ENCODE results near the gene MRTFA. TPM values are rescaled to one million over a fixed set of nuclear protein-coding genes. Genes with fewer than 3 reads are reported as not detected.

The MRTFA gene
- total RNA-seq, 2 experiments from 2014 or later = 47.7 to 66.9 TPM

DNA sequence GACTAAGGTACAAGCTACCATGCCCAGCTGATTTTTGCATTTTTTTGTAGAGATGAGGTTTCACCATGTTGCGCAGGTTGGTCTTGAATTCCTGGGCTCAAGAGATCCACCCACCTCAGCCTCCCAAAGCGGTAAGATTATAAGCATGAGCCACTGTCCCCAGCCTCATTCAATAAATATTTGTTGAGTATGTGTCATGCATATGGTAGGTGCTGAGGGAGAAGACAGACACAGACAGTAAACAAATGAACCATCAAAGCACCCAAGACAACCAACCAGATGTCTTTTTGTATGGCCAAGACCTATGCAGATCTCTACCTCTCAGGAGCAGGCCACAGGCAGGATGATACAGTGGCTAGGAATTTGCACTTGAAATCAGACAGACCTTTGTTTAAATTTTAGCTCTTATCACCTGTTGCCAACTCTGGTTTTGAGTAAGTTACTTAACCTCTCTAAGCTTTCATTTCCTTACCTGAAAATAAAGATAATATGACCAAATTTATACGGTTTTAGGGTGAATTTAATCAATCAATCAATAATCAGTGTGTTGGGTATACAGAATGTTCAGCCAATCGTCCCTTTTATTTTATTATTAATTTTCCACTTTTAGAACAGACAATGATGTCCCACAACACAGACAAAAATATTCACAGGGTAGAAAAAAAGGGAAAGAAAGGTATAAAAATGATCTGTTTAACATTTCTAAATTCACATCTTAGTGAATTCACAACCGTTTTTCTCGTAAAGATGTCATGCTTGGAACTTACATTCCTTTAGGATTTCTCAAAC lies 137.9 kb downstream of the MRTFA start:
- no peak for DNase-seq (ENCODE audit: low spot score)
- ChIA-PET POLR2A (no interaction called here), CTCF (ENCODE audit: unreplicated experiment) (no interaction called here)

GRCh38 chr22:40493441-40493840 lies 143.1 kb downstream of the MRTFA start:
- Histone ChIP-seq H3K4me2 (ENCODE audit: low read length) (peak overlapping the region; percentile 76), H3K4me3 (ENCODE audit: low read depth, low read length, poor library complexity, severe bottlenecking) (peak overlapping the region; percentile 33), H3K27ac (ENCODE audit: low read depth, low read length, poor library complexity, severe bottlenecking) (peak overlapping the region; percentile 85), H3K4me1 (ENCODE audit: insufficient read depth, low read length, poor library complexity, severe bottlenecking) (peaks cover 63% of the 10 kb centered on the region), H4K20me1 (ENCODE audit: insufficient read depth, low read length) (no peaks in the 10 kb centered on the region), H3K36me3 (ENCODE audit: insufficient read depth, low read length) (peaks cover 19% of the 10 kb centered on the region), H3K79me2 (ENCODE audit: insufficient read depth, low read depth, low read length) (peaks cover 33% of the 10 kb centered on the region; the same call in 1 of the 2 replicates), H2AFZ (ENCODE audit: low read length) (peak overlapping the region; percentile 16; the same call in 1 of the 2 replicates), H3K9me3 (ENCODE audit: low read length) (no peaks in the 10 kb centered on the region), H3K9me2 (ENCODE audit: insufficient read depth, low read length) (no peaks in the 10 kb centered on the region)
- intact Hi-C loops (cut with micrococcal nuclease; ENCODE audit: unreplicated experiment) = no loop called here
- BruUV-seq (replicated peaks) = no TSS peak
- DNase-seq (ENCODE audit: low spot score) = no peak
- ChIA-PET CTCF (ENCODE audit: unreplicated experiment) (interaction anchor here (0.7 kb wide), 1 partner anchor 86 kb away, joined by 5 read pairs; no protein-coding TSS in a partner anchor), POLR2A (interaction anchor here (1.2 to 1.8 kb wide), 2 partner anchors 13 to 15 kb away, joined by 6 read pairs; no protein-coding TSS in a partner anchor)
- TF ChIP-seq CTCF (conservative IDR thresholded peaks at IDR 0.05; ENCODE audit: low read length) = no peak
- no peak for TF ChIP-seq EZH2phosphoT487 (IDR thresholded peaks at IDR 0.05; ENCODE audit: borderline replicate concordance, low read depth, low read length)

More for the DNA sequence above, 137.9 kb downstream of the MRTFA start:
- no peak overlapping the region for H3K4me2 ChIP-seq (ENCODE audit: low read length)
- H4K20me1 ChIP-seq (ENCODE audit: insufficient read depth, low read length) = no peaks in the 10 kb centered on the region
- BruUV-seq (replicated peaks) = no TSS peak
- peaks cover 10% of the 10 kb centered on the region; the same call in 1 of the 2 replicates for H3K79me2 ChIP-seq (ENCODE audit: insufficient read depth, low read depth, low read length)
- intact Hi-C loops (cut with micrococcal nuclease; ENCODE audit: unreplicated experiment) = no loop called here
- TF ChIP-seq CTCF (conservative IDR thresholded peaks at IDR 0.05; ENCODE audit: low read length) = no peak
- no peak for TF ChIP-seq EZH2phosphoT487 (IDR thresholded peaks at IDR 0.05; ENCODE audit: borderline replicate concordance, low read depth, low read length)
- H3K9me3 ChIP-seq (ENCODE audit: low read length) = no peaks in the 10 kb centered on the region
- H2AFZ ChIP-seq (ENCODE audit: low read length) = no peak overlapping the region
- peak overlapping the region; percentile 24 for H3K27ac ChIP-seq (ENCODE audit: low read depth, low read length, poor library complexity, severe bottlenecking)
- no peak overlapping the region for H3K4me3 ChIP-seq (ENCODE audit: low read depth, low read length, poor library complexity, severe bottlenecking)
- H3K9me2 ChIP-seq (ENCODE audit: insufficient read depth, low read length) = no peaks in the 10 kb centered on the region
- peaks cover 49% of the 10 kb centered on the region for H3K4me1 ChIP-seq (ENCODE audit: insufficient read depth, low read length, poor library complexity, severe bottlenecking)
- H3K36me3 ChIP-seq (ENCODE audit: insufficient read depth, low read length) = peaks cover 5% of the 10 kb centered on the region
